Common myeloid progenitor, CD34-positive (primary cell): ENCODE data around the gene GPATCH8.

ENCODE experiments used
- CTCF ChIA-PET: fragments of 350-600 bp; sonication (Branson Sonifier 250); formaldehyde crosslinking; loops from one replicate; lab custom pipeline; 2021; ENCODE audit warnings: antibody characterized with exemption; lab: Charles Lee
- POLR2A ChIA-PET: fragments of 350-600 bp; sonication (Branson Sonifier 250); formaldehyde crosslinking; loops from one replicate; lab custom pipeline; 2021; ENCODE audit warnings: antibody characterized with exemption; lab: Charles Lee
- DNase-seq, 3 donors: peaks; one replicate each; pipeline versions ENCODE4 v3.0.0 to v3.0.0-alpha.2; 2013
- H3K27ac ChIP-seq, 2 experiments: 1 replicate in 1 of 2; 2 replicates in 1 of 2; pipeline ENCODE4 v1.7.0; 2013; ENCODE audit warnings: inconsistent platforms in 2 of 2, low read length in 2 of 2, mild to moderate bottlenecking in 2 of 2, low read depth in 1 of 2, moderate library complexity in 1 of 2; ENCODE audit not compliant: severe bottlenecking in 2 of 2, insufficient read depth in 1 of 2, poor library complexity in 1 of 2
- H3K27me3 ChIP-seq, 5 experiments: replicated peaks in 2 of 5; 1 replicate in 3 of 5; 2 replicates in 2 of 5; pipeline versions ENCODE4 v1.6.1 to v1.7.0; 2013; ENCODE audit warnings: low read length in 4 of 5, mild to moderate bottlenecking in 2 of 5, moderate library complexity in 2 of 5, inconsistent platforms in 1 of 5; ENCODE audit not compliant: insufficient read depth in 5 of 5, control insufficient read depth in 4 of 5
- H3K36me3 ChIP-seq, 4 experiments: 1 replicate in 2 of 4; 2 replicates in 2 of 4; pipeline versions ENCODE4 v1.6.1 to v1.7.0; 2013; ENCODE audit warnings: low read length in 3 of 4, control low read depth in 1 of 4, mild to moderate bottlenecking in 1 of 4; ENCODE audit not compliant: control insufficient read depth in 4 of 4, insufficient read depth in 4 of 4
- H3K4me1 ChIP-seq, 4 experiments: 1 replicate in 3 of 4; 2 replicates in 1 of 4; pipeline versions ENCODE4 v1.6.1 to v1.7.1; 2013; ENCODE audit warnings: low read length in 3 of 4, mild to moderate bottlenecking in 3 of 4, control low read depth in 1 of 4, inconsistent platforms in 1 of 4, moderate library complexity in 1 of 4; ENCODE audit not compliant: control insufficient read depth in 4 of 4, insufficient read depth in 4 of 4; ENCODE audit errors: control extremely low read depth in 1 of 4
- H3K4me3 ChIP-seq, 7 experiments: 1 replicate in 4 of 7; 2 replicates in 3 of 7; pipeline versions ENCODE4 v1.5.1 to v1.7.0; 2013; ENCODE audit warnings: mild to moderate bottlenecking in 7 of 7, low read length in 6 of 7, moderate library complexity in 6 of 7, inconsistent platforms in 2 of 7, low read depth in 2 of 7, control low read depth in 1 of 7; ENCODE audit not compliant: insufficient read depth in 4 of 7, control insufficient read depth in 1 of 7; ENCODE audit errors: extremely low read depth in 1 of 7
- H3K9me3 ChIP-seq, 5 experiments: 1 replicate in 4 of 5; 2 replicates in 1 of 5; pipeline versions ENCODE4 v1.6.1 to v1.7.1; 2013; ENCODE audit warnings: low read length in 4 of 5, mild to moderate bottlenecking in 2 of 5, inconsistent platforms in 1 of 5, low read depth in 1 of 5, moderate library complexity in 1 of 5; ENCODE audit not compliant: control insufficient read depth in 4 of 5, insufficient read depth in 2 of 5; ENCODE audit errors: control extremely low read depth in 1 of 5
- WGBS: methylation state at CpG from one replicate; pipeline ENCODE4 v1.1.5; 2013; ENCODE audit not compliant: insufficient coverage; 5-methylcytosine and 5-hydroxymethylcytosine counted together

GPATCH8 gene

GRCh38 chr17:44390250-44390870 lies 112.8 kb downstream of the GPATCH8 start:
- ChIA-PET POLR2A (interaction anchor here (0.7 kb wide), 1 partner anchor 11 kb away, joined by 3 read pairs; no protein-coding TSS in a partner anchor), CTCF (interaction anchor here (0.9 to 9.0 kb wide), 7 partner anchors 8 to 133 kb away, joined by 3 to 76 read pairs (median 4); no protein-coding TSS in a partner anchor)
- no peaks in the 10 kb centered on the region for H3K9me3 ChIP-seq
- H3K36me3 ChIP-seq = no peaks in the 10 kb centered on the region
- WGBS = 31% methylated on average over 9 of the region's 10 CpGs
- peaks cover 9 to 74% (median 48%) of the 10 kb centered on the region in 4 experiments for H3K4me1 ChIP-seq
- H3K4me3 ChIP-seq = peak overlapping the region in 5 of 7 experiments; percentile 5 to 39 (median 17)
- H3K27ac ChIP-seq = peak overlapping the region; percentile 27 to 60
- H3K27me3 ChIP-seq = no peaks in the 10 kb centered on the region
- DNase-seq = peak; percentile 18 to 61 (median 49)

GRCh38 chr17:44389723-44390202 lies 113.4 kb downstream of the GPATCH8 start:
- CTCF ChIA-PET = interaction anchor here (0.9 to 9.0 kb wide), 7 partner anchors 9 to 133 kb away, joined by 3 to 76 read pairs (median 4); no protein-coding TSS in a partner anchor
- WGBS = 0% methylated on average over 3 of the region's 6 CpGs
- POLR2A ChIA-PET = interaction anchor here (0.7 kb wide), 1 partner anchor 11 kb away, joined by 3 read pairs; no protein-coding TSS in a partner anchor

GRCh38 chr17:44389281-44389680 lies 113.9 kb downstream of the GPATCH8 start, which contains the start of gene ITGA2B:
Gene ITGA2B, minus strand, starts transcription at chr17:44389649. Its CDS starts 176 bp downstream, at chr17:44389473.
- Histone ChIP-seq H3K27ac (peak within 1 kb of the TSS; percentile 27 to 60), H3K4me3 (peak within 1 kb of the TSS in 5 of 7 experiments; percentile 5 to 60 (median 39)), H3K27me3 (peaks cover 0 to 3% (median 0%) of the 10 kb centered on the region in 5 experiments), H3K36me3 (no peaks in the 10 kb centered on the region), H3K9me3 (no peaks in the 10 kb centered on the region), H3K4me1 (peaks cover 9 to 76% (median 55%) of the 10 kb centered on the region in 4 experiments)
- no peak for DNase-seq
- CTCF ChIA-PET = interaction anchor here (1.1 to 9.0 kb wide), 5 partner anchors 9 to 134 kb away, joined by 4 to 76 read pairs (median 4); no protein-coding TSS in a partner anchor
- 0% methylated on average over 1 of the region's 1 CpG for WGBS
- POLR2A ChIA-PET = no interaction called here

More at GRCh38 chr17:44389723-44390202, 113.4 kb downstream of the GPATCH8 start:
- no peaks in the 10 kb centered on the region for H3K36me3 ChIP-seq
- peak overlapping the region; percentile 27 to 60 for H3K27ac ChIP-seq
- peaks cover 9 to 75% (median 52%) of the 10 kb centered on the region in 4 experiments for H3K4me1 ChIP-seq
- no peaks in the 10 kb centered on the region for H3K27me3 ChIP-seq
- DNase-seq = peak; percentile 94 to 99 (median 98)
- H3K4me3 ChIP-seq = peak overlapping the region in 4 of 7 experiments; percentile 12 to 60 (median 28)
- H3K9me3 ChIP-seq = no peaks in the 10 kb centered on the region

DNA sequence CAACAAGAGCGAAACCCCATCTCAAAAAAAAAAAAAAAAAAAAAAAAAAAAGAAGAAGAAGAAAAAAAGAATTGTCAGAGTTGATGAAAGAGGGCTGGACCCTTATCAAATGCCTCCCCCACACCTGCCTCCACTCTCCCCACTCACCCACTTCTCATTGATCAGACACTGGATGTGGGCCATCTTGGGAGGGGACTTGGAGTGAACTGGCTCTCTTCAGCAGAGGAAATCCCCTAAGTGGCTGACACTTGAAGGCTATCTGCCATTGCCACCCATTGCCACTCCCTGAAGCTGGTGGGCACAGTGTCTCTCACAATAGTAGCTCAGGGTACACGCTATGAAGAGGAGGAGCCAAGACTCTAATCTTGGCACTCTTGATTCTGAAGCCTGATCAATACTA lies 115.4 kb downstream of the GPATCH8 start:
- POLR2A ChIA-PET = interaction anchor here (0.6 kb wide), 1 partner anchor 28 kb away, joined by 5 read pairs; no protein-coding TSS in a partner anchor
- H3K27me3 ChIP-seq = peaks cover 0 to 3% (median 0%) of the 10 kb centered on the region in 5 experiments

GRCh38 chr17:44386182-44386525 lies 117.1 kb downstream of the GPATCH8 start:
- peak overlapping the region in 6 of 7 experiments; percentile 23 to 83 (median 67) for H3K4me3 ChIP-seq
- WGBS = 29% methylated on average over 5 of the region's 10 CpGs
- H3K4me1 ChIP-seq = peaks cover 9 to 60% (median 43%) of the 10 kb centered on the region in 4 experiments
- ChIA-PET CTCF (interaction anchor here (0.8 to 9.0 kb wide), 7 partner anchors 10 to 30 kb away, joined by 3 to 76 read pairs (median 4); partner anchors contain the start of gene FAM171A2), POLR2A (interaction anchor here (0.6 kb wide), 1 partner anchor 401 kb away, joined by 3 read pairs; no protein-coding TSS in a partner anchor)
- no peak for DNase-seq
- peaks cover 0 to 2% (median 0%) of the 10 kb centered on the region in 4 experiments for H3K36me3 ChIP-seq
- no peaks in the 10 kb centered on the region for H3K9me3 ChIP-seq
- H3K27ac ChIP-seq = peak overlapping the region; percentile 33 to 68
- peaks cover 0 to 3% (median 0%) of the 10 kb centered on the region in 5 experiments for H3K27me3 ChIP-seq

More for the DNA sequence above, 115.4 kb downstream of the GPATCH8 start:
- DNase-seq = peak in 2 of 3 donors; percentile 49 to 65
- CTCF ChIA-PET = interaction anchor here (3.0 to 9.0 kb wide), 2 partner anchors 11 to 17 kb away, joined by 19 to 76 read pairs; no protein-coding TSS in a partner anchor
- H3K4me1 ChIP-seq = peaks cover 9 to 64% (median 48%) of the 10 kb centered on the region in 4 experiments
- H3K4me3 ChIP-seq = peak overlapping the region in 1 of 7 experiments; percentile 16
- peaks cover 0 to 2% (median 0%) of the 10 kb centered on the region in 4 experiments for H3K36me3 ChIP-seq
- no peaks in the 10 kb centered on the region for H3K9me3 ChIP-seq
- H3K27ac ChIP-seq = no peak overlapping the region
- WGBS = no CpG with 5 or more reads among the region's 2 CpGs

DNA sequence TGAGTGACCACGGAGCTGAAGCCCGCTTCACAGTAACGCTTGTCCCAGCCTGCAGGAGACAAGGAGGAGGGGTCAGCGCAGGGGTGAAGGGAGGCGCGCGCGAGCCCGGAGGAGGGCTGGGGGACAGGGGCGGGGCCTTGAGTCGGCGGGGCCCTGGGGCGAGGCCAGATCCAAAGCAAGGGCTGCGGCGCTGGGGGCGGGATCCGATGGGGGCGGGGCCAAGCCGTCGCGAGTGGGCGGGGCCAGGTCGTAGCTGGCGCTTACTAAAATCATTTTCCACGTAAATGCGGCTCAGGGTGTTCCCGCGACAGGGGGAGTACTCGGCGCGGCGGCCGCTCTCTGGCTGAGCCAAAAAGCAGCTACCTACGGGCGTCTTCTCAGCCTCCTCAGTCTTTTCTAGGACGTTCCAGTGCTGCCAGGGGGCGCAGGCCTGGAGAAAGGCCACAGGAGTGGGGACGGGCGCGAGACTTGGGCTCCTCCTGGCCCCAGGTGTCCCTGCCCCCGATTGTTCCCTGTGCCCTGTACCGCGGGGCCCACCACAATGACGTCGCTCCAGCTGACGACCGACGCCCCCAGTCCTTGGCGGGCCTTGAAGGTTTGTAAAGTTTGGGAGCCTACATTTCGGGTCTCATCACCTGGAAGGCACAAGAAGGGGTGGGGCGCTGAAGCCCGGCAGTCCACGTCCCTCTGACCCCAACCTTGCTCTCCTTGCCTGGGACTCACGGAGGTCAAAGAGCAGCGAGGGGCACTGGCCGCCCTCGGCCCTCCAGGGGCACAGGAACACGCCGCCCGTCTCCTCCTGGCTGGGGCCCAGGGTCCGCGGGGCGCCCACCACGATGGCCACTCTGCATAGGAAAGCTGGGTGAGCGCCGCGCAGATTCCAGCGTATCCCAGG lies 117.7 kb downstream of the GPATCH8 start:
- peaks cover 0 to 3% (median 0%) of the 10 kb centered on the region in 5 experiments for H3K27me3 ChIP-seq
- peaks cover 0 to 2% (median 0%) of the 10 kb centered on the region in 4 experiments for H3K36me3 ChIP-seq
- ChIA-PET CTCF (interaction anchor here (0.6 to 9.0 kb wide), 11 partner anchors 8 to 138 kb away, joined by 3 to 76 read pairs (median 4); partner anchors contain the start of gene FAM171A2), POLR2A (interaction anchor here (0.5 to 1.0 kb wide), 2 partner anchors 13 to 82 kb away, joined by 3 read pairs; no protein-coding TSS in a partner anchor)
- peak; percentile 92 to 94 (median 93) for DNase-seq
- H3K4me3 ChIP-seq = peak overlapping the region; percentile 23 to 83 (median 66)
- H3K4me1 ChIP-seq = peaks cover 7 to 54% (median 38%) of the 10 kb centered on the region in 4 experiments
- no peaks in the 10 kb centered on the region for H3K9me3 ChIP-seq
- 6% methylated on average over 57 of the region's 68 CpGs for WGBS
- H3K27ac ChIP-seq = peak overlapping the region; percentile 33 to 68
